ENCODE measurements around the gene PNMA6F.
"Not testable (repeated sequence)": the region's sequence is repeated elsewhere in the genome, so short reads cannot be mapped to it uniquely, and the experiment has no call there.

PNMA6F gene

DNA sequence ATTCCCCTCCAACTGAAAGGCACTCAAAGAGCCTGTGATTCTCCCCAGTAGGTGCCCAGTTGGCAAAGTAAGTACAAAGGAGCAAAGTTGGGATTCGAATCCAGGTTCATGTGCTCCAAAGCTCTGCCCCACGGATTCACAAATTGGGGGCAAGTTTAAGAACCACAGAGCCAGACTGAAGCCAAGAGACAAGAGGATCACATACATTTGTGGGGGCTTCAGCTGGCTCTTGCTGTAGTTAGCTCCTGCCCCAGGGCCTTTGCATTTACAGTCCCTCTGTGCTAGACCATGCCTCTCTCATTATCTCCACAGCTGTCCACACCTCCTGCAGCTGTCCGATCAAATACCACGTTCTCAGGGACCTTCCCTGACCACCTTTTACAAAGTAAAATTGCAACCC, 18.8 kb downstream of the PNMA6F start:
- no peaks in the 10 kb centered on the region; the same call in 1 of the 2 replicates for H3K9me3 ChIP-seq
- H3K27me3 ChIP-seq (ENCODE audit: low read depth) = peaks cover 63% of the 10 kb centered on the region
- H3K4me1 ChIP-seq = peaks cover 16% of the 10 kb centered on the region
- H3K36me3 ChIP-seq (replicated peaks) = no peaks in the 10 kb centered on the region
- in situ Hi-C loops (cut with MboI; ENCODE audit: low sequenced_read_pairs) = no loop called here
- no peak overlapping the region for H3K4me3 ChIP-seq
- no peak for DNase-seq (ENCODE audit: low spot score in 2 of 2)

DNA sequence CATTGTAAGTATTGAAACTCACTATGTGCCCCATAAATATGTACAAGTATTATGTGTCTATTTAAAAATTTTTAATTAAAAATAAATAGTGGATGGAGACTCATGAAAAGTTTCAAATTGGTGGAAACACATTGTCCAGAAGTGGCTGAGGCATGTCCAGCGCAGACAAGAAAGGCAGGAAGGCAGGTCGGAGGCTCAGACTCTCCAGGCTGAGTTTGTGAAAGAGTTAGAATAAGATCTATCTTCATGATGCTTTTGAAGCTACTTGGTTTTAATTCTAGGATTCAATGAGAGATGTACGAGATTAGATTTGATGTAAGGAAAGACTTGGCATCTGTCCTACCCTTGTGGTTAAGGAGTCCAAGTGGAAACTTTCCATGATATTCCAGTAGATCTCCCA, 19.8 kb downstream of the PNMA6F start:
- H3K36me3 ChIP-seq (replicated peaks) = no peaks in the 10 kb centered on the region
- in situ Hi-C loops (cut with MboI; ENCODE audit: low sequenced_read_pairs) = no loop called here
- H3K9me3 ChIP-seq = no peaks in the 10 kb centered on the region; the same call in 1 of the 2 replicates
- peaks cover 63% of the 10 kb centered on the region for H3K27me3 ChIP-seq (ENCODE audit: low read depth)
- H3K4me3 ChIP-seq = no peak overlapping the region
- peaks cover 16% of the 10 kb centered on the region for H3K4me1 ChIP-seq
- no peak for DNase-seq (ENCODE audit: low spot score in 2 of 2)

DNA sequence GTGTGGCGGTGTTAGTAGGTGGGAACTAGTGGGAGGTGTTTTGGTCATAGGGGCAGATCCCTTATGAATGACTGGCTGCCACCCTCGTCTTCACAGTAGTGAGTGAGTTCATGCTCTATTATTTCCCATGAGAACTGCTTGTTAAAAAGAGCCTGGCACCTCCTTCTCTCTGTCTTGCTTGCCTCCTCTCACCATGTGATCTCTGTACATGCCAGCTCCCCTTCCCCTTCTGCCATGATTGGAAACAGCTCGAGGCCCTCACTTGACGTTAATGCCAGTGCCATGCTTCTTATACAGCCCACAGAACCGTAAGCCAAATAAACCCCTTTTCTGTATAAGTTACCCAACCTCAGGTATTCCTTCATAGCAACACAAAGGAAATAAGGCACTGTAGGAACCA, 21.7 kb downstream of the PNMA6F start:
- peak in 1 of 2 experiments; percentile 6 for DNase-seq (ENCODE audit: low spot score in 2 of 2)
- no peaks in the 10 kb centered on the region for H3K36me3 ChIP-seq (replicated peaks)
- H3K4me3 ChIP-seq = no peak overlapping the region
- peaks cover 61% of the 10 kb centered on the region for H3K27me3 ChIP-seq (ENCODE audit: low read depth)
- in situ Hi-C loops (cut with MboI; ENCODE audit: low sequenced_read_pairs) = no loop called here
- H3K4me1 ChIP-seq = peaks cover 16% of the 10 kb centered on the region
- no peaks in the 10 kb centered on the region; the same call in 1 of the 2 replicates for H3K9me3 ChIP-seq

DNA sequence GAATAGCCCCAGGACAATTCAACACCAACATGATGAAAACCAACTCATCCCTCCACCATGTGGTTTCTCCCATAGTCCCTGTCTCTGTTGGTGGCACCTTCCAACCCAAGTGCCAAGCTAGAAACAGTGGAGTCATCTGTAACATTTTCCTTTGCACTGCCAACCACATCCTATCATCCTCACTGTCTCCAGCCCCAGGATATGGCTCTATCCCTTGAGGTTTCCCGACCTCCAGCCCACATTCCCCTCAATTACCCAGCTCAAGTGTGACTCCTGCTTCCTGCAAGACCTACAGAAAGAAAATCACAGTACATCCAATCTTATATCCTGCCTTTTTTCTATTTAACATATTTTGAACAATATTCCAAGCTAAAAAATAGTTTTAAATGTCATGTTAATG, 24.2 kb downstream of the PNMA6F start:
- H3K4me3 ChIP-seq = no peak overlapping the region
- H3K9me3 ChIP-seq = no peaks in the 10 kb centered on the region
- peak in 1 of 2 experiments; percentile 0 for DNase-seq (ENCODE audit: low spot score in 2 of 2)
- H3K4me1 ChIP-seq = peaks cover 16% of the 10 kb centered on the region
- in situ Hi-C loops (cut with MboI; ENCODE audit: low sequenced_read_pairs) = no loop called here
- no peaks in the 10 kb centered on the region for H3K36me3 ChIP-seq (replicated peaks)
- peaks cover 44% of the 10 kb centered on the region for H3K27me3 ChIP-seq (ENCODE audit: low read depth)

DNA sequence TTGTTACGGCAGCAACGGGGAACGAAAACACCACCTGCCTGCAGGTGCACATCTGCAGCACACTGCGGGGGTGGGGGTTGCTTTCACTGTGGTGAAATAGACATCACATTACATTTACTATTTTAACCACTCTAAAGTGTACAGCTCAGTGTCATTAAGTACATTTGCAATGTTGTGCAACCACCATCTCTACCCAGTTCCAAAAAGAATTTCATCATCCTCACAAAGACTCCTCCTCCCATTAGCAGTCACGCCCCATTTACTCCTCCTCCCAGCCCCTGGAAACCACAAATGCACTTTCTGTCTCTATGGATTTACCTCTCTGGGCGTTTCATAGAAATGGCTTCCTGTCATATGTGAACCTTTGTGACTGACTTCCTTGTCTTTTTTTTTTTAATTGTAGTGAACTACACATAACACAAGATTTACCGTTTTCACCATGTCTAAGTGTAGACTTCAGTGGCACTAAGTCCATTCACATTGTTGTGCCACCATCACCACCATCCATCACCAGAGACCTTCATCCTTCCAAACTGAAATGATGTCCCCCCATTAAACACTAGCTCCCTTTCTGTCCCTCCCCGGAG, 28.0 kb downstream of the PNMA6F start:
- peaks cover 25% of the 10 kb centered on the region for H3K27me3 ChIP-seq (ENCODE audit: low read depth)
- in situ Hi-C loops (cut with MboI; ENCODE audit: low sequenced_read_pairs); H3K9me3 ChIP-seq; H3K4me3 ChIP-seq; DNase-seq (ENCODE audit: low spot score in 2 of 2); H3K36me3 ChIP-seq (replicated peaks); H3K4me1 ChIP-seq: not testable (repeated sequence)

DNA sequence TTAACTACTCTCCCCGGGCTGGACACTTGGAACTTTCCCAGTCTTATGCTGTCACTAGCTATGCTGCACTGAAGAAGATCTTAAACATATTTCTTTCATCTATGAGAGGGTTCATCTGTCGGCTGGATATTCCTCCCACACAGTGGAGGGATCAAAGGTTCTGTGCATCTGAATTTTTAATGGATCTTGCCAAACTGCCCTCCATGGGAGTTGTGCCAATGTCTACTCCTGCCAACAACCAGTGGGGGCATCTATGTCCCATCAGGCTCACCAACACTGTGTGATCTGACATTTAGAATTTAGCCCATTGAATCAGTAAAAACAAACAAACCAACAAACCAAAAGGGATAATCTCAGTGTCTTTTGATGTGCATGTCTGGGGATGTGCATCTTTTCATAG, 32.8 kb downstream of the PNMA6F start:
- H3K9me3 ChIP-seq; H3K4me3 ChIP-seq; H3K36me3 ChIP-seq (replicated peaks); H3K4me1 ChIP-seq; H3K27me3 ChIP-seq (ENCODE audit: low read depth); DNase-seq (ENCODE audit: low spot score in 2 of 2); in situ Hi-C loops (cut with MboI; ENCODE audit: low sequenced_read_pairs): not testable (repeated sequence)

DNA sequence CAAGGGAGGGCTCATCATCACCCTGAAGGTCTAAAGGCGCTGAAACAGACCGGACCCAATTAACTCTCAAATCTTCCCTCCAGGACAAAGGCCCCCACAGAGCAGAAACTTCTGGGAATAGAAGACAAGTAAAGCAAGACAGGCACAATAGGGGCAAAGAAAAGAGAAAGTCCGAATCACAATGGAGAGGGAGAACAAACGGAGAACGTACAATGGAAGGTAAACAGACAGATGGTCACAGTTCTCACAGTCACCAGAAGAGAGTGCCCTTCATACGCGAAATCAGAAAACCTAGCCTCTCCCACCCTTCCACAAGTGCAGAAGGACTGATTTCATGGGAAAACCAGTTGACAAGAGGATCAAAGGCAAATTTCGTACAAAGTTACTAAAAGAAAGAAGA, 35.9 kb downstream of the PNMA6F start:
- H3K27me3 ChIP-seq (ENCODE audit: low read depth); in situ Hi-C loops (cut with MboI; ENCODE audit: low sequenced_read_pairs); H3K4me1 ChIP-seq; H3K9me3 ChIP-seq; DNase-seq (ENCODE audit: low spot score in 2 of 2); H3K4me3 ChIP-seq; H3K36me3 ChIP-seq (replicated peaks): not testable (repeated sequence)

DNA sequence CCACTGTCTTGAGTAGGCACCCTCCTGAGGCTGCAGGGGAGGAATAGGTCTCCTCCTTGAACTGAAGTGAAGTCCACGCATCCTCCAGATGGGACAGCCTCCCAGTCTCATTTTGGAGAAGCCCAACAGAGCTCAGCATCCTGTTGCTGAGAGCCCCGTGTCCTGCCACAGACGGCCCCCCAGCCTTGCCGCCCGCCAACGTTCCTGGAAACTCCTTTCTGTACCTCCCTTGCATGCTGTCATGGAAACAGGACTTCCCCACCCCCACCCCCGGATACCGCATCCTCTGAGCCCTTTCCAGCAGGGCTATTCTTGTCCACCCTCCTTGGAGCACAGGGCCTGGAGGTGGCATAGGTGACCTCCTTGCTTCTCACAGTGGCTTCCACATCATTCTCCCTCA, 37.6 kb downstream of the PNMA6F start:
- in situ Hi-C loops (cut with MboI; ENCODE audit: low sequenced_read_pairs); H3K4me1 ChIP-seq; H3K27me3 ChIP-seq (ENCODE audit: low read depth); H3K36me3 ChIP-seq (replicated peaks); H3K4me3 ChIP-seq; H3K9me3 ChIP-seq; DNase-seq (ENCODE audit: low spot score in 2 of 2): not testable (repeated sequence)

DNA sequence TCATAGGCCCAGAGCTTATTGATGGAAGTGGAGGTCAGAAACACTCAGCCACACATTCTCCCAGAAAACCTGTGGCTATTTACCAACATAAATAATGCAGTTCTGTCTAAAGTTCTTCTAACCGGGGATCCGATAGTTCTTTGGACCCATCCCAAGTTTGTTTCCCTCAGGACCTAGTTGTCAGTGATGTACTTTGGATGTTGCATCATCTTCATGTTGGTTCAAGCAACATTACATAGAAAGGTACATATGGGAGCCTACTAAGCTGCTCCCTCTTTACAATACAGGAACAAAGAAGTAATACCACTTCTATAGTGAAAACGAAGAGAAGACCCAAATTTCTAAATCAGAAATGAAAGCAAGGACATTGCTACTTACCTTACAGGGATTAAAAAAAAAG, 39.8 kb downstream of the PNMA6F start:
- in situ Hi-C loops (cut with MboI; ENCODE audit: low sequenced_read_pairs); DNase-seq (ENCODE audit: low spot score in 2 of 2); H3K27me3 ChIP-seq (ENCODE audit: low read depth); H3K9me3 ChIP-seq; H3K4me1 ChIP-seq; H3K4me3 ChIP-seq; H3K36me3 ChIP-seq (replicated peaks): not testable (repeated sequence)

DNA sequence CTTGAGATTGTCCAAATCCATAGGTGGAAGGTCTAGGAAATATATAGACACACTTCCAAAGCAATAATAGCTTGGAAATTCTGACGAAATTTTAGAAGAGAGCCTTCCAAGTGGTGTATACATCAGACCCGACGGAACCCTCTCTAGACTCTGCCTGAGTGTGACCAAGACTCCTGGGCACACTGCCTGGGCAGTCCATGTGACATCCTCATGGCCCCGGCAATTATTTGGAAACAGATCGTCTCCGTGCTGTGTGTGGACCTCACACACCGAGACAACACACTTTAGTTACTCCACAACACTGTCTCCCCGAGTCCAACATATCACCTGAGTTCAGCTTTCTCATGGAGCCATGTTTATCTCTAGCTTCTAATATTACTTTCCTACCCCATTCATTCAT, 42.3 kb downstream of the PNMA6F start:
- H3K36me3 ChIP-seq (replicated peaks); DNase-seq (ENCODE audit: low spot score in 2 of 2); in situ Hi-C loops (cut with MboI; ENCODE audit: low sequenced_read_pairs); H3K9me3 ChIP-seq; H3K27me3 ChIP-seq (ENCODE audit: low read depth); H3K4me3 ChIP-seq; H3K4me1 ChIP-seq: not testable (repeated sequence)

DNA sequence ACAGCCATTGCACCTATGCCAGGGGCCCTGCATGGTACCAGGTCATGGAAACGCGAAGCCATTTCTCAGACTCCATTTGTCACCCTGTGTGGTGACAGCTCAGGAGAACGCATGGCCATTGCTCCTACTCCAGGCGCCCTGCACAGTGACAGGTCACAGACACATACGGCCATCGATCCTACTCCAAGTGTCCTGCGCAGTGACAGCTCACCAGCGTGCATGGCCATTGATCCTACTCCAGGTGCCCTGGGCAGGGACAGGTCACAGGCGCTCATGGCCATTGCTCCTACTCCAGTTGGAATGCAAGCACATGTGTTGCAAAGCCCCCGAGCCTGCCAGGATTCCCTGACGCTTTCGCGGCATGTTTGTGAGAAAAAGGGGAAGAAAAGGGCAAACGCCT, 45.5 kb downstream of the PNMA6F start:
- H3K27me3 ChIP-seq (ENCODE audit: low read depth); H3K9me3 ChIP-seq; DNase-seq (ENCODE audit: low spot score in 2 of 2); H3K36me3 ChIP-seq (replicated peaks); H3K4me3 ChIP-seq; H3K4me1 ChIP-seq; in situ Hi-C loops (cut with MboI; ENCODE audit: low sequenced_read_pairs): not testable (repeated sequence)

DNA sequence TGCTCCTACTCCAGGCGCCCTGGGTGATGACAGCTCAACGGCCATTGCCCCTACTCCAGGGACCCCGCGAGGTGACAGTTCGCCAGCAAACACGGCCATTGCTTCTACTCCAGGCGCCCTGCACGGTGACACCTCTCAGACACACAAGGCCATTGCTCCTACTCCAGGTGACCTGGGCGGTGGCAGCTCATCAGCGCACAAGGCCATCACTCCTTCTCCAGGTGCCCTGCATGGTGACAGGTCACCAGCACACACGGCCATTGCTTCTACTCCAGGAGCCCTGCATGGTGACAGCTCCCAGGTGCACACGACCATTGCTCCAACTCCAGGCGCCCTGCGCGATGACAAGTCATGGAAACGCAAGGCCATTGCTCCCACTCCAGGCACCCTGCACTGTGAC, 46.1 kb downstream of the PNMA6F start:
- in situ Hi-C loops (cut with MboI; ENCODE audit: low sequenced_read_pairs); H3K27me3 ChIP-seq (ENCODE audit: low read depth); H3K36me3 ChIP-seq (replicated peaks): not testable (repeated sequence)

DNA sequence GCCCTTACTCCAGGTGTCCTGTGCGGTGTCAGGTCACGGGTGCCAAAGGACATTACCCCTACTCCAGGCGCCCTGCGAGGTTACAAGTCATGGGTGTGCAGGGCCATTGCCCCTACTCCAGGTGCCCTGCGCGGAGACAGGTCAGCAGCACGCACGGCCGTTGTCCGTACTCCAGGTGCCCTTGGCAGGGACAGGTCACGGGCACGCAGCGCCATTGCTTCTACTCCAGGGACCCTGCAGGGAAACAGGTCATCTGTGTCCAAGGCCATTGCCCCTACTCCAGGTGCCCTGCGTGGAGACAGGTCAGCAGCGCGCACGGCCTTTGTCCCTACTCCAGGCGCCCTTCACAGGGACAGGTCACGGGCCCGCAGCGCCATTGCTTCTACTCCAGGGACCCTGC, 49.0 kb downstream of the PNMA6F start:
- DNase-seq (ENCODE audit: low spot score in 2 of 2); H3K27me3 ChIP-seq (ENCODE audit: low read depth); in situ Hi-C loops (cut with MboI; ENCODE audit: low sequenced_read_pairs); H3K36me3 ChIP-seq (replicated peaks); H3K4me1 ChIP-seq; H3K4me3 ChIP-seq; H3K9me3 ChIP-seq: not testable (repeated sequence)

More for the DNA sequence above, 46.1 kb downstream of the PNMA6F start:
- H3K4me1 ChIP-seq; H3K9me3 ChIP-seq; H3K4me3 ChIP-seq; DNase-seq (ENCODE audit: low spot score in 2 of 2): not testable (repeated sequence)

DNA sequence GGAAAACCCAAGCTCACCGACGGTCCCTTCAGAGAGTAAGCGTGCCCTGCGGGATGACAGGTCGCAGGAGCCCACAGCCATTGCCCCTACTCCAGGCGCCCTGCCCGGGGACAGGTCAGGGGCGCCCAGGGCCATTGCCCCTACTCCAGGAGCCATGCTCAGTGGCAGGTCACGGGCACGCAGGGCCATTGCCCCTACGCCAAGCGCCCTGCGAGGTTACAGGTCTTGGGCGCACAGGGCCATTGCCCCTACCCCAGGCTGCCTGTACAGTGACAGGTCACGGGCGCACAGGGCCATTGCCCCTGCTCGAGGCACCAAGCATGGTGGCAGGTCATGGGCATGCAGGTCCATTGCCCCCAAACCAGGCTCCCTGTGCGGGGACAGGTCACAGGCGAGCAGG, 49.5 kb downstream of the PNMA6F start:
- H3K9me3 ChIP-seq; H3K4me3 ChIP-seq; in situ Hi-C loops (cut with MboI; ENCODE audit: low sequenced_read_pairs); H3K36me3 ChIP-seq (replicated peaks); DNase-seq (ENCODE audit: low spot score in 2 of 2); H3K27me3 ChIP-seq (ENCODE audit: low read depth); H3K4me1 ChIP-seq: not testable (repeated sequence)

Data from HAP-1 (cell line).